Measurements from ENCODE around the gene ANKRD28.
"Not testable (repeated sequence)": the region's sequence is repeated elsewhere in the genome, so short reads cannot be mapped to it uniquely, and the experiment has no call there.

ANKRD28 gene

GRCh38 chr3:15801298-15801697, 3.5 kb upstream of the ANKRD28 start:
- DNase-seq, result no peak

GRCh38 chr3:15800780-15801179, 3.0 kb upstream of the ANKRD28 start:
- no peak for DNase-seq

GRCh38 chr3:15800327-15800726, 2.5 kb upstream of the ANKRD28 start:
- no peak for DNase-seq

GRCh38 chr3:15798533-15799245, 910 bp upstream of the ANKRD28 start:
- DNase-seq, result no peak

- DNase-seq, result no peak
These were observed 773 bp downstream of the ANKRD28 start for GRCh38 chr3:15796771-15797641.

GRCh38 chr3:15796331-15796730, 1.4 kb downstream of the ANKRD28 start:
- DNase-seq, result no peak

GRCh38 chr3:15795651-15796308, 2.0 kb downstream of the ANKRD28 start:
- DNase-seq, result no peak

GRCh38 chr3:15794842-15795650, 2.7 kb downstream of the ANKRD28 start:
- DNase-seq, result no peak

- DNase-seq, result no peak
These were observed 3.4 kb downstream of the ANKRD28 start for GRCh38 chr3:15794303-15794771.

GRCh38 chr3:15791525-15791924, 6.3 kb downstream of the ANKRD28 start:
- DNase-seq, result no peak

- no peak for DNase-seq
These were observed 9.8 kb downstream of the ANKRD28 start for GRCh38 chr3:15787941-15788340.

- no peak for DNase-seq
These were observed 10.3 kb downstream of the ANKRD28 start for GRCh38 chr3:15787526-15787925.

GRCh38 chr3:15783361-15783969, 14.3 kb downstream of the ANKRD28 start:
- no peak for DNase-seq

- DNase-seq, result no peak
These were observed 15.3 kb downstream of the ANKRD28 start for GRCh38 chr3:15782429-15782828.

GRCh38 chr3:15781637-15782402, 16.0 kb downstream of the ANKRD28 start:
- DNase-seq, result no peak

GRCh38 chr3:15781131-15781530, 16.6 kb downstream of the ANKRD28 start:
- no peak for DNase-seq

GRCh38 chr3:15779111-15779510, 18.7 kb downstream of the ANKRD28 start:
- DNase-seq, result no peak

GRCh38 chr3:15778332-15778858, 19.4 kb downstream of the ANKRD28 start:
- no peak for DNase-seq

- DNase-seq, result not testable (repeated sequence)
These were observed 22.7 kb downstream of the ANKRD28 start for GRCh38 chr3:15774931-15775560.

GRCh38 chr3:15771444-15771843, 26.3 kb downstream of the ANKRD28 start:
- DNase-seq, result no peak
